Smooth muscle cell (in vitro differentiated cells): Measurements from ENCODE around the gene PTPRA. TPM values are rescaled to one million over a fixed set of nuclear protein-coding genes. Genes with fewer than 3 reads are reported as not detected.

Experiments
- DNase-seq: peaks from one replicate; lab custom pipeline; 2025; ENCODE audit not compliant: unreplicated experiment; lab: John Stamatoyannopoulos, UW
- H2AFZ ChIP-seq: fragments of 200-600 bp; sonication (generic); 2 replicates; pipeline ENCODE4 v1.6.0; 2016; ENCODE audit warnings: antibody characterized with exemption, low read depth, mild to moderate bottlenecking
- H3F3A ChIP-seq: fragments of 200-600 bp; sonication (generic); 2 replicates; pipeline ENCODE4 v1.6.0; 2017; ENCODE audit warnings: antibody characterized with exemption, low read depth
- H3K27ac ChIP-seq: fragments of 200-600 bp; sonication (generic); 2 replicates; pipeline ENCODE4 v1.5.1; 2016; ENCODE audit warnings: low read depth, mild to moderate bottlenecking
- H3K27me3 ChIP-seq: fragments of 200-600 bp; sonication (generic); 2 replicates; pipeline ENCODE4 v1.6.1; 2016; ENCODE audit warnings: low read depth, mild to moderate bottlenecking
- H3K36me3 ChIP-seq: fragments of 200-600 bp; sonication (generic); 2 replicates; pipeline ENCODE4 v1.5.1; 2016; ENCODE audit warnings: low read depth
- H3K4me1 ChIP-seq: fragments of 200-600 bp; sonication (generic); 2 replicates; pipeline ENCODE4 v1.5.1; 2016; ENCODE audit warnings: low read depth
- H3K4me2 ChIP-seq: fragments of 200-600 bp; sonication (generic); 2 replicates; pipeline ENCODE4 v1.6.0; 2016; ENCODE audit warnings: mild to moderate bottlenecking
- H3K4me3 ChIP-seq: fragments of 200-600 bp; sonication (generic); 2 replicates; pipeline ENCODE4 v1.5.1; 2016; ENCODE audit warnings: mild to moderate bottlenecking
- H3K79me2 ChIP-seq: fragments of 200-600 bp; sonication (generic); 2 replicates; pipeline ENCODE4 v1.6.0; 2016; ENCODE audit warnings: low read depth, mild to moderate bottlenecking
- H3K9ac ChIP-seq: fragments of 200-600 bp; sonication (generic); 2 replicates; pipeline ENCODE4 v1.6.0; 2016; ENCODE audit warnings: low read depth
- H3K9me3 ChIP-seq: fragments of 200-600 bp; sonication (generic); replicated peaks from 2 replicates; pipeline ENCODE4 v1.5.1; 2016; ENCODE audit warnings: low read depth
- H4K20me1 ChIP-seq: fragments of 200-600 bp; sonication (generic); 2 replicates; pipeline ENCODE4 v1.6.0; 2016; ENCODE audit warnings: low read depth
- WGBS: methylation state at CpG from one replicate; pipeline ENCODE4 v1.1.7; 2016; ENCODE audit warnings: low lambda C conversion rate; 5-methylcytosine and 5-hydroxymethylcytosine counted together
- polyA plus RNA-seq: library from polyadenylated mRNA; unstranded; fragments of >200 nt; fragmentation: Nextera tagmentation; extraction: Ambion mirVana; gene quantifications from 2 replicates; pipeline ENCODE4 v1.2.1, GENCODE V29; 2016
- total RNA-seq: library from RNA; depleted of rRNA; stranded (reverse); fragments of >200 nt; gene quantifications from 2 replicates; pipeline ENCODE4 v1.2.3, GENCODE V29; 2014
- TF ChIP-seq, protein P1 (sequence below): fragments of 200-600 bp; sonication (generic); IDR thresholded peaks from 2 replicates; pipeline ENCODE4 v1.5.1; 2017; ENCODE audit warnings: borderline replicate concordance, mild to moderate bottlenecking, antibody characterized with exemption; ENCODE audit not compliant: insufficient read depth, poor library complexity, severe bottlenecking

Gene PTPRA
- total and polyA plus RNA-seq, 2 experiments from 2014 or later: 38.4 to 48.9 TPM

DNA sequence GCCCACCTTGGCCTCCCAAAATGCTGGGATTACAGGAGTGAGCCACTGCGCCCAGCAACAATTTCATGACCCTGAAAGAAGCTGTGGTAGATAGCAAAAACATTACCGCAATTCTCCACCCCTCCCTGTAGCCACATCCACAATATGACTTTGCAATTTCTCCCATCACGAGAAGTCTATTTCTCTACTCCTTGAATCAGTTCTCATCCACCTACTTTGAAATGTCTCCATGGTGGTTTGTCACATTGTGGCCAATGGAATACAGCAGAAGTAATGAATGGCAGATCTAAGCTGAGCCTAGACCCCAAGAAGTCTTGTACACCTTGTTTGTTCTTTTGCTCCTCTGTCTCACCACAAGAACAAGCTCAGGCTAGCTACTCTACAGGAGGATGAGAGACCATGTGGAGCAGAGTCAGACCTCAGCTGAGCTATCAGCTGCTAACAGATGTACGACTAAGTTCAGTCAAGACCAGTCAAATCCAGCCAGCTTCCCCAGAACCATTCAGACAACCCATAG, 204.4 kb downstream of the PTPRA start:
- H3K27ac ChIP-seq: no peak overlapping the region
- WGBS: 93% methylated on average over 4 of the region's 4 CpGs
- H4K20me1 ChIP-seq: no peaks in the 10 kb centered on the region
- H3K9me3 ChIP-seq: no peaks in the 10 kb centered on the region
- TF ChIP-seq, protein P1, sequence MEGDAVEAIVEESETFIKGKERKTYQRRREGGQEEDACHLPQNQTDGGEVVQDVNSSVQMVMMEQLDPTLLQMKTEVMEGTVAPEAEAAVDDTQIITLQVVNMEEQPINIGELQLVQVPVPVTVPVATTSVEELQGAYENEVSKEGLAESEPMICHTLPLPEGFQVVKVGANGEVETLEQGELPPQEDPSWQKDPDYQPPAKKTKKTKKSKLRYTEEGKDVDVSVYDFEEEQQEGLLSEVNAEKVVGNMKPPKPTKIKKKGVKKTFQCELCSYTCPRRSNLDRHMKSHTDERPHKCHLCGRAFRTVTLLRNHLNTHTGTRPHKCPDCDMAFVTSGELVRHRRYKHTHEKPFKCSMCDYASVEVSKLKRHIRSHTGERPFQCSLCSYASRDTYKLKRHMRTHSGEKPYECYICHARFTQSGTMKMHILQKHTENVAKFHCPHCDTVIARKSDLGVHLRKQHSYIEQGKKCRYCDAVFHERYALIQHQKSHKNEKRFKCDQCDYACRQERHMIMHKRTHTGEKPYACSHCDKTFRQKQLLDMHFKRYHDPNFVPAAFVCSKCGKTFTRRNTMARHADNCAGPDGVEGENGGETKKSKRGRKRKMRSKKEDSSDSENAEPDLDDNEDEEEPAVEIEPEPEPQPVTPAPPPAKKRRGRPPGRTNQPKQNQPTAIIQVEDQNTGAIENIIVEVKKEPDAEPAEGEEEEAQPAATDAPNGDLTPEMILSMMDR: no peak
- no peak overlapping the region for H2AFZ ChIP-seq
- H3K4me3 ChIP-seq: no peak overlapping the region
- no peaks in the 10 kb centered on the region for H3K36me3 ChIP-seq
- no peak overlapping the region for H3K4me2 ChIP-seq
- no peak overlapping the region for H3K9ac ChIP-seq
- no peak for DNase-seq
- no peaks in the 10 kb centered on the region for H3K79me2 ChIP-seq
- H3K4me1 ChIP-seq: no peaks in the 10 kb centered on the region
- H3F3A ChIP-seq: no peaks in the 10 kb centered on the region
- H3K27me3 ChIP-seq: peaks cover 49% of the 10 kb centered on the region

DNA sequence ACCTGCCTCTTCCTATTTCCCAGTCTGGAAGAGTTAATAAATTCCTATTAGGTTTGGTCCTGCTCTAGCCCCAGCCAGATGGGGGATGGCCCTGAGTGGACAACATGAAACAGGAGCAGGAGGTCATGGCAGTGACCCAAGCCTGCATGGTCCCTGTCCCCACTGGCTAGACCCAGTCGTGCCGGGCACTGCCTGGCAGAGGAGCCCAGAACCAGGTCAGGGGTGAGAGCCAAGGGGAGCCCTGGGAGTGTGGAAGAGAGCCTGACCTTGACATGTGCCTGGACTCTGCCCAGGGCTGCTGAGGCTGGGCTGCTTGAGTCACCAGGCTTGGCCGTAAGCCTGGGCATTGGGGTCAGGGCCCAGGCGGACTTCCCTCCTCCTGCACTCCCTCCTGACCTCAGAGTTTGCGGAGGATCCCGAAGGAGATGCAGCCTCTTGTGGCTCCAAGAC, 207.7 kb downstream of the PTPRA start:
- Histone ChIP-seq H3K9me3 (no peaks in the 10 kb centered on the region), H4K20me1 (no peaks in the 10 kb centered on the region), H3K27ac (no peak overlapping the region), H3K4me1 (peaks cover 6% of the 10 kb centered on the region), H3F3A (no peaks in the 10 kb centered on the region), H3K27me3 (peaks cover 69% of the 10 kb centered on the region), H3K4me3 (no peak overlapping the region), H2AFZ (no peak overlapping the region), H3K9ac (no peak overlapping the region), H3K4me2 (no peak overlapping the region), H3K79me2 (no peaks in the 10 kb centered on the region), H3K36me3 (no peaks in the 10 kb centered on the region)
- no peak for DNase-seq
- TF ChIP-seq, protein P1: no peak
- 92% methylated on average over 6 of the region's 6 CpGs for WGBS

GRCh38 chr20:3081641-3082040, 208.4 kb downstream of the PTPRA start:
- Histone ChIP-seq H3K9ac (no peak overlapping the region), H4K20me1 (no peaks in the 10 kb centered on the region), H3K4me3 (no peak overlapping the region), H2AFZ (no peak overlapping the region), H3K79me2 (no peaks in the 10 kb centered on the region), H3K36me3 (no peaks in the 10 kb centered on the region), H3K4me2 (no peak overlapping the region), H3K27ac (no peak overlapping the region), H3K9me3 (no peaks in the 10 kb centered on the region), H3F3A (no peaks in the 10 kb centered on the region), H3K27me3 (peaks cover 69% of the 10 kb centered on the region), H3K4me1 (peaks cover 6% of the 10 kb centered on the region)
- TF ChIP-seq, protein P1: no peak
- 96% methylated on average over 11 of the region's 11 CpGs for WGBS
- DNase-seq: no peak

GRCh38 chr20:3082306-3082951, 209.1 kb downstream of the PTPRA start:
- Histone ChIP-seq H4K20me1 (no peaks in the 10 kb centered on the region), H3K36me3 (no peaks in the 10 kb centered on the region), H2AFZ (no peak overlapping the region), H3K9me3 (no peaks in the 10 kb centered on the region), H3K4me1 (peaks cover 6% of the 10 kb centered on the region), H3K27me3 (peaks cover 69% of the 10 kb centered on the region), H3K4me3 (peak overlapping the region; percentile 38), H3K9ac (no peak overlapping the region), H3K27ac (no peak overlapping the region), H3K79me2 (no peaks in the 10 kb centered on the region), H3F3A (no peaks in the 10 kb centered on the region), H3K4me2 (peak overlapping the region; percentile 82)
- WGBS: 6% methylated on average over 38 of the region's 71 CpGs
- DNase-seq: no peak
- TF ChIP-seq, protein P1: no peak
